Colonic mucosa (tissue), 4 donors: Measurements from ENCODE around the gene RHEBL1. TPM values are rescaled to one million over a fixed set of nuclear protein-coding genes. Genes with fewer than 3 reads are reported as not detected.

Source experiments
- DNase-seq: peaks from one replicate; pipeline ENCODE4 v3.0.0-alpha.2; 2020
- H3K27ac ChIP-seq: fragments of 200-600 bp; one replicate; pipeline ENCODE4 v1.8.0; 2021
- H3K27me3 ChIP-seq: fragments of 200-600 bp; one replicate; pipeline ENCODE4 v1.8.0; 2021
- H3K36me3 ChIP-seq: fragments of 200-600 bp; one replicate; pipeline ENCODE4 v1.8.0; 2021
- H3K4me1 ChIP-seq: fragments of 200-600 bp; one replicate; pipeline ENCODE4 v1.8.0; 2021; ENCODE audit warnings: mild to moderate bottlenecking
- H3K4me3 ChIP-seq: fragments of 200-600 bp; one replicate; pipeline ENCODE4 v1.8.0; 2021
- H3K9ac ChIP-seq, 2 donors: one replicate each; pipeline ENCODE4 v1.7.0; 2013; ENCODE audit warnings: control low read depth in 2 of 2, low read depth in 2 of 2, low read length in 2 of 2
- H3K9me3 ChIP-seq: fragments of 200-600 bp; one replicate; pipeline ENCODE4 v1.8.0; 2021
- CTCF ChIP-seq: fragments of 200-600 bp; IDR thresholded peaks from one replicate; pipeline ENCODE4 v1.8.0; 2022; ENCODE audit warnings: antibody characterized with exemption, mild to moderate bottlenecking
- intact Hi-C: fragments of 100-400 bp; cut with DNase I; formaldehyde crosslinking; loops from one replicate; pipeline ENCODE4 v1.14.1; 2022
- total RNA-seq, 2 donors: library from RNA; stranded (reverse); fragmentation: NEBNext Ultra II Directional in 1 of 2; extraction: Animal tissue kit (Norgen Biotek cat#: 25700) in 1 of 2; gene quantifications; one replicate each; pipeline ENCODE4 v1.2.1, GENCODE V29; 2021
- donor health status: healthy.
- donor health status: DM: no; HTN: no; CAD: no.
- donor health status: DM: no; HTN: no; CAD: no.

The RHEBL1 gene
- total RNA-seq, 2 donors from 2014 or later = 0.27 to 0.32 TPM

DNA sequence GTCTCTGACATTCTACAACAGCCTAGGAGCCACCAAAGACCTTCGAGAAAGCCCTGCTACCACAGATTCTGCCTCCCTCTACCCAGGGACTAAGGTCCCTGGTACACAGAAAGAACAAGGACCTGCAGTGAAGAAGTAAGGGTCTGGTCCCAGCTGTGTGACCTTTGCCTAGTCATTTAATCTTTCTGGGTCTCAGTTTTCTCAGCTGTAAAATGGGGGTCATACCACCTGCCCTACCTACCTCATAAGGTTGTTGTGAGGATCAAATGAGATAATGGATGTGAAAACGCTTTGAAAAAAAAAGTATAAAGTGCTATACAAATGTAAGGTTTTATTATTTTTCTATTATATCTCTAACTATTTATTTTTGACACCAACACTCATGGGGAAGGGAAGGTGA, 46.0 kb downstream of the RHEBL1 start:
- TF ChIP-seq CTCF = no peak
- H3K27ac ChIP-seq = no peak overlapping the region
- H3K4me3 ChIP-seq = no peak overlapping the region
- no peaks in the 10 kb centered on the region for H3K9me3 ChIP-seq
- H3K4me1 ChIP-seq = no peaks in the 10 kb centered on the region
- intact Hi-C loops = no loop called here
- no peaks in the 10 kb centered on the region for H3K27me3 ChIP-seq
- DNase-seq = no peak
- H3K36me3 ChIP-seq = peaks cover 20% of the 10 kb centered on the region
- H3K9ac ChIP-seq = no peak overlapping the region

GRCh38 chr12:49022558-49023178, 47.1 kb downstream of the RHEBL1 start:
- Histone ChIP-seq H3K36me3 (peaks cover 20% of the 10 kb centered on the region), H3K9ac (no peak overlapping the region)
- intact Hi-C loops = no loop called here

DNA sequence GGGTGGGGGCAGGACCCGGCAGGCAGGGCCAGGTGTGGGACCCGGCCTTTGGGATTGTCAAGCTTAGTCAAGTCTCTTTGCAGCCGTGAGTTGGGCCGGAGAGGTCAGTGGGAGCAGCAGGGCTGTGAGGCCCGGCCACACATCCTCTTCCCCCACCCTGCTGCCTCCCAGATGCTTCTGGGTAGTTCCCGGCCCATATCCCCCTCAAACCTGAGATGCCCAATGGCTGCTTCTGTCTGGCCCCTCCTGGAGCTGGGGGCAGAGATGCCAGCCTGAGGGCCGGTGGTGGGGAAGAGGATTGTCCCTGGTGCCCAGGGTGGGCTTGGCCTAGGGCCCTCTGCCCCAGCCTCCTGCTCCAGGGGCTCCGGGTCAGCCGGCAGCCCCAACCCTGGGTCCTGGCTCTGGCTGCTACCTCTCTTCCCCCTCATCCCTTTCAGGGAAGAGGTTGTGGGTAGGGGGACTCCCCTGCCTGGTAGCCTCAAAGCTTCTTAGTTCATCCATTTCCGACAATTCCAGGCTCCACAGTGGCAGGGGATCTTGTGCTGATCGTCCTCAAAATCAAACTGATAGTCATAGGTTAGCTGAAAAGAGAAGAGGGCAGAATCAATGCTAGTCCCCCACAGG, 48.4 kb downstream of the RHEBL1 start:
- H3K27me3 ChIP-seq = no peaks in the 10 kb centered on the region
- no peak overlapping the region for H3K4me3 ChIP-seq
- no peak for TF ChIP-seq CTCF
- intact Hi-C loops = no loop called here
- H3K9ac ChIP-seq = no peak overlapping the region
- H3K27ac ChIP-seq = no peak overlapping the region
- DNase-seq = no peak
- no peaks in the 10 kb centered on the region for H3K9me3 ChIP-seq
- peaks cover 19% of the 10 kb centered on the region for H3K36me3 ChIP-seq
- H3K4me1 ChIP-seq = peaks cover 5% of the 10 kb centered on the region

More at GRCh38 chr12:49022558-49023178, 47.1 kb downstream of the RHEBL1 start:
- H3K27me3 ChIP-seq = no peaks in the 10 kb centered on the region
- H3K27ac ChIP-seq = no peak overlapping the region
- peaks cover 1% of the 10 kb centered on the region for H3K4me1 ChIP-seq
- H3K9me3 ChIP-seq = no peaks in the 10 kb centered on the region
- H3K4me3 ChIP-seq = no peak overlapping the region
- DNase-seq = no peak
- TF ChIP-seq CTCF = no peak

GRCh38 chr12:49020441-49020840, 49.3 kb downstream of the RHEBL1 start:
- Histone ChIP-seq H3K36me3 (peaks cover 11% of the 10 kb centered on the region), H3K9ac (no peak overlapping the region), H3K27me3 (no peaks in the 10 kb centered on the region), H3K4me3 (no peak overlapping the region), H3K4me1 (peaks cover 5% of the 10 kb centered on the region), H3K27ac (no peak overlapping the region), H3K9me3 (no peaks in the 10 kb centered on the region)
- DNase-seq = no peak
- intact Hi-C loops = no loop called here
- no peak for TF ChIP-seq CTCF

GRCh38 chr12:49019443-49020324, 50.1 kb downstream of the RHEBL1 start:
- Histone ChIP-seq H3K4me3 (no peak overlapping the region), H3K4me1 (peaks cover 5% of the 10 kb centered on the region), H3K27ac (peak overlapping the region; percentile 91), H3K9me3 (no peaks in the 10 kb centered on the region), H3K36me3 (peaks cover 4% of the 10 kb centered on the region), H3K9ac (no peak overlapping the region), H3K27me3 (no peaks in the 10 kb centered on the region)
- no peak for TF ChIP-seq CTCF
- no peak for DNase-seq
- intact Hi-C loops = no loop called here
